Activated naive CD4-positive, alpha-beta T cell treated with anti-CD3 and anti-CD28 coated beads for 36 hours (primary cell): Measurements from ENCODE around the gene SHROOM3. TPM values are rescaled to one million over a fixed set of nuclear protein-coding genes. Genes with fewer than 3 reads are reported as not detected.

Experiments
- CTCF ChIA-PET: fragments of 350-600 bp; sonication (Branson Sonifier 250); formaldehyde crosslinking; loops from one replicate; lab custom pipeline; 2021; ENCODE audit warnings: antibody characterized with exemption; lab: Charles Lee
- DNase-seq: peaks from one replicate; pipeline ENCODE4 v3.0.0-alpha.2; 2020
- H3K27ac Mint-ChIP-seq: one replicate; pipeline ENCODE4 v1.8.0; 2021; ENCODE audit warnings: mild to moderate bottlenecking, mixed read lengths
- H3K27me3 Mint-ChIP-seq: one replicate; pipeline ENCODE4 v1.8.0; 2021; ENCODE audit warnings: low read depth, mixed read lengths
- H3K36me3 Mint-ChIP-seq: one replicate; pipeline ENCODE4 v1.8.0; 2021; ENCODE audit warnings: low read depth, mixed read lengths
- H3K4me1 Mint-ChIP-seq: one replicate; pipeline ENCODE4 v1.8.0; 2021; ENCODE audit warnings: low read depth, mixed read lengths
- H3K4me3 Mint-ChIP-seq: one replicate; pipeline ENCODE4 v1.8.0; 2021; ENCODE audit warnings: mild to moderate bottlenecking, moderate library complexity, mixed read lengths
- H3K9me3 Mint-ChIP-seq: one replicate; pipeline ENCODE4 v1.8.0; 2021; ENCODE audit warnings: mixed read lengths
- intact Hi-C: fragments of 100-400 bp; cut with micrococcal nuclease; formaldehyde crosslinking; loops from one replicate; pipeline ENCODE4 v1.15.1; 2023
- total RNA-seq, 2 experiments: library from RNA; stranded (reverse); gene quantifications; one replicate each; pipeline ENCODE4 v1.2.3, GENCODE V29; 2021

SHROOM3 gene
- total RNA-seq, 2 experiments from 2014 or later = 0.12 to 0.21 TPM

- no peak for DNase-seq
- no peaks in the 10 kb centered on the region for H3K9me3 Mint-ChIP-seq
- no peak overlapping the region for H3K4me3 Mint-ChIP-seq
- H3K27ac Mint-ChIP-seq = no peak overlapping the region
- no peaks in the 10 kb centered on the region for H3K4me1 Mint-ChIP-seq
- H3K36me3 Mint-ChIP-seq = no peaks in the 10 kb centered on the region
- peaks cover 18% of the 10 kb centered on the region for H3K27me3 Mint-ChIP-seq
- intact Hi-C loops = no loop called here
- CTCF ChIA-PET = interaction anchor here (1.2 to 1.4 kb wide), 3 partner anchors 19 to 120 kb away, joined by 4 read pairs; no protein-coding TSS in a partner anchor
These were observed 202.8 kb downstream of the SHROOM3 start for GRCh38 chr4:76637712-76638361.

- Mint-ChIP-seq H3K9me3 (no peaks in the 10 kb centered on the region), H3K4me3 (no peak overlapping the region), H3K4me1 (no peaks in the 10 kb centered on the region), H3K36me3 (no peaks in the 10 kb centered on the region), H3K27me3 (peaks cover 10% of the 10 kb centered on the region), H3K27ac (no peak overlapping the region)
- DNase-seq = no peak
- intact Hi-C loops = no loop called here
- CTCF ChIA-PET = interaction anchor here (0.5 kb wide), 1 partner anchor 302 kb away, joined by 3 read pairs; no protein-coding TSS in a partner anchor
These were observed 204.3 kb downstream of the SHROOM3 start for GRCh38 chr4:76639288-76639687.

GRCh38 chr4:76640353-76640910 lies 205.4 kb downstream of the SHROOM3 start:
- Mint-ChIP-seq H3K4me3 (no peak overlapping the region), H3K27ac (no peak overlapping the region), H3K4me1 (no peaks in the 10 kb centered on the region), H3K27me3 (peaks cover 10% of the 10 kb centered on the region), H3K9me3 (no peaks in the 10 kb centered on the region), H3K36me3 (no peaks in the 10 kb centered on the region)
- no peak for DNase-seq
- intact Hi-C loops = no loop called here
- CTCF ChIA-PET = no interaction called here

GRCh38 chr4:76641351-76641750 lies 206.3 kb downstream of the SHROOM3 start:
- CTCF ChIA-PET = no interaction called here
- Mint-ChIP-seq H3K27ac (no peak overlapping the region), H3K27me3 (peaks cover 10% of the 10 kb centered on the region), H3K4me3 (no peak overlapping the region), H3K9me3 (no peaks in the 10 kb centered on the region), H3K36me3 (no peaks in the 10 kb centered on the region), H3K4me1 (no peaks in the 10 kb centered on the region)
- intact Hi-C loops = no loop called here
- DNase-seq = no peak

GRCh38 chr4:76641758-76642157 lies 206.7 kb downstream of the SHROOM3 start:
- CTCF ChIA-PET = no interaction called here
- Mint-ChIP-seq H3K4me3 (no peak overlapping the region), H3K9me3 (no peaks in the 10 kb centered on the region), H3K27ac (no peak overlapping the region), H3K4me1 (no peaks in the 10 kb centered on the region), H3K36me3 (no peaks in the 10 kb centered on the region), H3K27me3 (peaks cover 12% of the 10 kb centered on the region)
- intact Hi-C loops = no loop called here
- DNase-seq = no peak

GRCh38 chr4:76644831-76645485 lies 209.9 kb downstream of the SHROOM3 start:
- Mint-ChIP-seq H3K36me3 (no peaks in the 10 kb centered on the region), H3K9me3 (no peaks in the 10 kb centered on the region), H3K27ac (no peak overlapping the region), H3K4me1 (no peaks in the 10 kb centered on the region), H3K27me3 (peaks cover 12% of the 10 kb centered on the region), H3K4me3 (no peak overlapping the region)
- DNase-seq = no peak
- intact Hi-C loops = no loop called here
- CTCF ChIA-PET = interaction anchor here (0.9 kb wide), 1 partner anchor 14 kb away, joined by 5 read pairs; no protein-coding TSS in a partner anchor

- Mint-ChIP-seq H3K4me1 (no peaks in the 10 kb centered on the region), H3K27me3 (peaks cover 13% of the 10 kb centered on the region), H3K9me3 (peaks cover 2% of the 10 kb centered on the region), H3K4me3 (no peak overlapping the region), H3K27ac (no peak overlapping the region), H3K36me3 (no peaks in the 10 kb centered on the region)
- intact Hi-C loops = no loop called here
- CTCF ChIA-PET = no interaction called here
- DNase-seq = no peak
These were observed 214.1 kb downstream of the SHROOM3 start for GRCh38 chr4:76649086-76649485.

GRCh38 chr4:76651616-76652015 lies 216.6 kb downstream of the SHROOM3 start:
- intact Hi-C loops = no loop called here
- H3K36me3 Mint-ChIP-seq = no peaks in the 10 kb centered on the region
- peaks cover 9% of the 10 kb centered on the region for H3K27me3 Mint-ChIP-seq
- H3K4me1 Mint-ChIP-seq = no peaks in the 10 kb centered on the region
- DNase-seq = no peak
- no peak overlapping the region for H3K27ac Mint-ChIP-seq
- CTCF ChIA-PET = interaction anchor here (0.6 kb wide), 2 partner anchors 238 to 614 kb away, joined by 3 read pairs; no protein-coding TSS in a partner anchor
- peaks cover 2% of the 10 kb centered on the region for H3K9me3 Mint-ChIP-seq
- no peak overlapping the region for H3K4me3 Mint-ChIP-seq

GRCh38 chr4:76652389-76652788 lies 217.4 kb downstream of the SHROOM3 start:
- peaks cover 2% of the 10 kb centered on the region for H3K9me3 Mint-ChIP-seq
- no peak overlapping the region for H3K27ac Mint-ChIP-seq
- intact Hi-C loops = no loop called here
- no peak for DNase-seq
- CTCF ChIA-PET = interaction anchor here (0.6 kb wide), 1 partner anchor 615 kb away, joined by 3 read pairs; no protein-coding TSS in a partner anchor
- no peak overlapping the region for H3K4me3 Mint-ChIP-seq
- no peaks in the 10 kb centered on the region for H3K36me3 Mint-ChIP-seq
- H3K4me1 Mint-ChIP-seq = no peaks in the 10 kb centered on the region
- H3K27me3 Mint-ChIP-seq = peaks cover 9% of the 10 kb centered on the region

GRCh38 chr4:76654084-76654483 lies 219.1 kb downstream of the SHROOM3 start:
- Mint-ChIP-seq H3K27me3 (peaks cover 6% of the 10 kb centered on the region), H3K9me3 (peaks cover 2% of the 10 kb centered on the region), H3K36me3 (no peaks in the 10 kb centered on the region), H3K27ac (no peak overlapping the region), H3K4me3 (no peak overlapping the region), H3K4me1 (no peaks in the 10 kb centered on the region)
- intact Hi-C loops = no loop called here
- CTCF ChIA-PET = no interaction called here
- no peak for DNase-seq

GRCh38 chr4:76654791-76655190 lies 219.8 kb downstream of the SHROOM3 start:
- DNase-seq = no peak
- Mint-ChIP-seq H3K4me3 (no peak overlapping the region), H3K4me1 (no peaks in the 10 kb centered on the region), H3K36me3 (no peaks in the 10 kb centered on the region), H3K27me3 (peaks cover 6% of the 10 kb centered on the region), H3K9me3 (peaks cover 2% of the 10 kb centered on the region), H3K27ac (no peak overlapping the region)
- CTCF ChIA-PET = no interaction called here
- intact Hi-C loops = no loop called here

GRCh38 chr4:76655566-76656479 lies 220.8 kb downstream of the SHROOM3 start:
- Mint-ChIP-seq H3K9me3 (peaks cover under 1% of the 10 kb centered on the region), H3K27me3 (peaks cover 3% of the 10 kb centered on the region), H3K4me3 (no peak overlapping the region), H3K4me1 (no peaks in the 10 kb centered on the region), H3K27ac (no peak overlapping the region), H3K36me3 (no peaks in the 10 kb centered on the region)
- DNase-seq = no peak
- intact Hi-C loops = no loop called here
- CTCF ChIA-PET = no interaction called here
